NCI-H2196 (cell line): Measurements from ENCODE around the gene ARFGAP2.

ENCODE experiments used
- DNase-seq: peaks from one replicate; lab custom pipeline; 2025; ENCODE audit not compliant: unreplicated experiment; lab: John Stamatoyannopoulos, UW

ARFGAP2 gene

DNA sequence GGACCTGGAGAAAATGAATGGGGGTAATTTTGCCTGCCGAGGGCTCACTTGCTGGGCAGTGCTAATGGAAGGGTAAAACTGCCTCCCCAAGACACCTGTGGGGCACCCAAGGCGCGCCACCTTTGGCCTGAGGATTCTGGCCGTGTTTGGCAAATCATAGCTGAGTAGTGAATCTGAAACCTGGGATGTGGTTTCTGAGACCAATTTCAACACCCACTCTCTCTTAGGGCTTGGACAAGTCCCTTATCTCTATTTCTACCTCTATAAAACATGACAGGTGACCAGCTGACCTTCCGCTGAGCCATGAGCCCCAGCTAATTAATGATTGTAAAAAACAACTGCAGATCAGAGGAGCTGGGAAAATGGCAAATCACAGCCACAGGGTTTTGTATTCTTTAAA is 11.0 kb upstream of the ARFGAP2 start:
- no peak for DNase-seq

DNA sequence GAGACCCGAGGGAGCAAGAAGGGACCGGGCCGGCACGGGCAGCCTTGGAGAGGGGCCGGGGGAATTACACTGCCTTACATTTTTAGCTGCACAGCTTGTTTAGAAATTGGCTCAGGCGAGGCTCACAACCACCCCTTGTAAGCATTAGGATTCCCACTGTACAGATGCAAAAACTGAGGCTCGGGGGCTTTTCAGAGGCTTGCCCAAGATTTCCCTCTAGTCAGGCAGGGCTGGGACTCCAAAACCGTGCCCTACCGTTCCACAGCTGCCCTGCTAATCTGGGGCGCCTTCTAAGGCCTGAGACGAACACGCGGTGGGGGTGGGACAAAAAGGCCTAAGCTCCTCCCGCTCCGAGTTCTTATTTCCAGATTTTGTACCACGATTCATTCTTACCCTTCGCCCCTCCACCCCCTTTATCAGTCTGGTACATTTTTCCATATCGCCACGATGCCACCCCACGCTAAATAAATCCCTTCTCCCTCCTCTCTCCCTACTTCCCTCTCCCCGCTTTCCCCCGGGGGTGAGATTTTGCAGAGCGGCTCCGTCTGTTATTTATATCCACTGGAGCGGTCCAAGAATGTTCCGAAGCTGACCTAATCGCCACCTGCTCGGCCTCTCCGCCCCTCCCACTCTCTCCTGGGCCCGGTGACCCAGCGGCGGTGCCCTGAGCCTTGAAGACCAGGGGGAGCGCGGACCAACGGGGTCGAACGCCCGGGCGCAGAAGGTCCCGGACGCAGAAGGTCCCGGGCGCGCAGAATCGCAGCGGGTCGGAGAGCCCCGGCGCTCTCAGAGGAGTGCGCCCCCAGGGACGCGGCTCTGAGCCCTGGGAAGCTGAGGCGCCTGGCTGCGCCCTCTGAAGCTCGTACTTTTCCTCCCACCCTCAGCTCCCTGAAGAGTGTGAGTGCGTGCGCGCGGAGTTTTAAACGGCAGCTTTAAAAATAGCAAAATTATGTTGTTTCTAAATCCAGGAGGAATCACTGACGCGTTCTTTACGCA is 10.3 kb upstream of the ARFGAP2 start:
- DNase-seq = no peak

DNA sequence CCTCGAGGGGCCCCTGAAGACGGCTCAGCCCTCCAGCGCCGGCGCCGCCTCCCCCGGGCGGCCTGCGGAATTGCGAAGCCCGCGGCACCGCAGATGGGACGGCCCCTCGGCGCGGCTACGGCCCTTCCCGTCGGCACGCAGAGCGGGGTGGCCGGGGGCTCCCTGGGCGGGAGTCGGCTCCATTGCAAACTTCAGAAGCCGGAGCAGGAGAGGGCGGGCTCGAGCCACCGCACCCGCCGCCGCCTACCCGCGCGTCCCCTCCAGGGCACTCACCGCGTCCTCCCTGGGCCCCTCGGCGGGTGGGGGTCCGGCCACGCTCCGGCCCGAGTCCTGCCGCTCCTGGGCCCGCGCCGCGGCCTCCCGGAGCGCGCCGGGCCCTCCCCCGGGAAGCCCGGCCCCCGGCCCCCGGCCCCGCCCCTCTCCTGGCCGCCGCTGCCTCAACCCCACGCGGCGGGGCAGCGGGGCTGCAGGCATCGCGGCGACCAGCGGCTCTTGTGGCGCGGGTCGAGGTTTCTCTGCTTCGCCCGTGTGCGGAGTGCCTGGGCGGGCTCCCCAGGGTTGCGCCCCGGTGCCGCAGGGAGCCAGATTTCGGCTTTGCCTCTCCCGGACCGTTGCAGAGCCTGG is 9.5 kb upstream of the ARFGAP2 start, which contains the start of gene PACSIN3:
TSS of gene PACSIN3 (minus strand) at position 359 of the 624 bp plus-strand sequence. CDS start 3,707 bp downstream, outside the sequence.
- peak; percentile 42 for DNase-seq

DNA sequence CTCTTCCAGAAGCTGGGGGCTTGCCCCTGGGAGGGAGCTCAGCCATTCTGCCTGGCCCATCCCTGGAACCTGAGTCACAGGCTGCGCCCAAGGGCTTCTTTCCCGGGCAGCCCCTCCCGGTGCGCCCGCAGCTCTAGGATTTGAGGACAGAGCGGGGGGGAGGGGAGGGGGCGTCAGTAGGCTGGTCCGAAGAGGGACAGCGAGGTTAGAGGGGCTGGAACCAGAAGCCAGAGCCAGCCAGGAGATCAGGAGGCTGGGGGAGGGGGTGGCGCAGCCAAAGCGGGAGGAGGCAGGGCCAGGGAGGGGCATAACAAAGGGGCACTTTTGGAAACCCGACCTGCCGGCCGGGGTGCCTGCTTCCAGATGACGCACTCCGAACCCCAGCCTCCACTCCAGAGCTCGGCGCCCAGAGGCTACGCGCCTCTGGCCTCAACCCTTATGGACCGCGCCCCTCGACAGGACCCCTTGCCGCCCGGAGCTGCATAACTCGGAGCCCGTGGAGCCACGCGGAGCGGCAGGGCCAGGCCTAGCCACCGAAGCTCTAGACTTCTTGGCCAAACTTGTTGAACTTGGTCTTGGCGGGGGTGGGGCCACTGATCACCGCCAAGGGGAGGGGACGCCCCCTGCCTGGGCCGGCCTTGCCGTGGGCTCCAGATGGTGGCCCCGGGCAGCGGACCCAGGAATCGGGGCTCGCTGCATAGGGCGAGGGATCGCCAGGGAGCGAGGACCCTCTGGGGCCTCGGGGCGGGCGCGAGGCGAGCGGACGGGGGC is 8.8 kb upstream of the ARFGAP2 start:
- DNase-seq = peak; percentile 30

DNA sequence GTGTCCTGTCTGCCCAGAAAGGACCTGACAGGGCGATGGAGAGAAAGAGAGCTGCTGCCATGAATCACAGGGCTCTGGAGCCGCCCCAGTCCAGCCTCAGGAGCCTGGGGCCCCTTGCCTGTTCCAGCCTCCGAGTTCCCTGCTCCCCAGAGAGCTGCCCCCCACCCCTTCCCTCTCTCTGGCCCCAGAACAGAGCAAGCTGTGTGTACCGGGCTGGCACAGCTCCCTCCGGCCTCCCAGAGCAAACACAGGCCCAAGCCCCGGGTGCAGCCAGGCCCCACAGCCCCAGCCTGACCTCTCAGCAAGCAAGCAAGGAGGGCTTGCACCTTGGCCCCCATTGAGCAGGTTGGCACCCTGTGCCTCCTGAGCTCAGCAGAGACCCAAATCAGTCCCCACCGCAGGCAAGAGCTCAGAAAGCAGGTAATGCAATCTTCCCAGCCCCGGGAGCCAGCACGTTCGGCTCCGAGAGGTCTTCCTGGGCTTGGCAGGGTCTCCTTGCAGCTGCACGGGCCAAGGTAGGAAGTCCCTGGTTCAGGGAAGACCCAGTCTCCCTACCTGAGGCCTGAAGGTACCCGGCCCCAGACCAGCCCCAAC is 8.1 kb upstream of the ARFGAP2 start:
- no peak for DNase-seq

DNA sequence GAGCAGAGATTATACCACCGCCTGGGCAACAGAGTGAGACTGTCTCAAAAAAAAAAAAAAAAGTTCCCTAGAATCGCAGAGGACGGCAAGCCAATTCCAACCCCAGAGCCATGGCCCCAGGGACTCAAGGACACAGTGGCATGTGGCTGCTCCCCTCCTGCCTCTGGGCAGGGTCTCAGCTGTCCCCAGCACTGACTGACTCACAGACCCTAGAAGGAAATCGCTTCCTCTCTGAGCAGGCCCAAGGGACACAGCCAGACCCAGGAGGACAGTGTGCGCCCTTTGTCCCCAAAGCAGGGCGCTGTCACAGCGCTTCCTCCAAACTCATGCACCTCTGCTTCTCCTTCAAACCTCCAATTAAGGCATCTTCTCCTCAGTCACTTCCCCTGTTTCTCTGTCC is 7.3 kb upstream of the ARFGAP2 start:
- no peak for DNase-seq

DNA sequence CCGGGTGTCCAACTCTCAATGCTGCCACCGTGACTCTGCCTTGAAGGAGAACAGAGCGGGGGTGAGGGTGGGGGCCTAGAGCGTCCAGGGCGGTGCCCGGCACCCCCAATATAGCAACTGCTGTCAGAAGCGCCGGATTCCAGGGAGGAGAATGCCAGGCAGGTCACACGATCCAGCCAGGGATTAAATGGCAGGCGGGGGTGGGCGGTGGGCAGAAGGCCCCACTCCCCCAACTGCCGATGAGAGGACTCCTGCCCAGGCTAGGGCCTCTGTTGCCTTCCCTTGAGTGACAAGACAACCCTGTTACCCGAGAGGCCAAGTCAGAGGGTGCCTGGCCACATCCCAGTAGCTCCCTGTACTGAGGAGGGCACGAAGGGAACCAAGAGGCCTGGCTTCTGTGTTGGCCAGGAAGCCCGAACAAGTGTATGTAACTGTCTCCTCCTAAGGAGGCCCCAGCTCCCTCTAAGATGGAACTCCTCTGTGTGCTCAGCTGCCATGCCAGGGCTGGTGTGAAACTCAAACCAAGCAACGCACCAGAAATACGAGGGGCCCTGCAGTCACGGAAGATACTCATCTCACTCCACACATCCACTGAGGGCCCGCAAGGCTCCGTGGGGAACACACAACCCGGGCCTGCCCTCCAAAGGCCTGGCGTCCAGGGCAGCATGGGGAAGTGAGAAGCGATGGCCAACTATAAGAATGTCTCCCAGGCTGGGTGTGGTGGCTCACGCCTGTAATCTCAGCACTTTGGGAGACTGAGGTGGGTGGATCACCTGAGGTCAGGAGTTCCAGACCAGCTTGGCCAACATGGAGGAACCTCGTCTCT is 6.6 kb upstream of the ARFGAP2 start:
- DNase-seq = no peak

DNA sequence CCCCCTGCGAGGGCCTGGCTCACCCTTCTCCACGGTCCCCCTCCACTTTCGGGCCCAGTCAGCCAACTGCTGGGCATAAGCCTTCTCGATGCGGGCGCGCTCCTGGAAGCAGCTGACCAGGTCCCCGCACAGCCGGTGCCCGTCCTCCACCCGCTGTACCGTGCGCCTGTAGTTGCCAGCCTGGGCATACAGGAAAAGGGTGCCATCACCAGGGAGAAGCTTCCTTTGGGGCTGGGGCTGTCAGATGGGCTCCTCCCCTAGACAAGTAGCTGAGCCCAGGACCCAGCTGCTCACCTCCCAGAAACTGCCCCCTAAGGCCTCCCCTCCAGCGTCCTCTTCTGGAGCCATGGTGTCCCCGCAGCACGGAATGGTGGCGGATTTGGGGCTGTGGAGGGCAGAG is 5.7 kb upstream of the ARFGAP2 start:
- DNase-seq = no peak

DNA sequence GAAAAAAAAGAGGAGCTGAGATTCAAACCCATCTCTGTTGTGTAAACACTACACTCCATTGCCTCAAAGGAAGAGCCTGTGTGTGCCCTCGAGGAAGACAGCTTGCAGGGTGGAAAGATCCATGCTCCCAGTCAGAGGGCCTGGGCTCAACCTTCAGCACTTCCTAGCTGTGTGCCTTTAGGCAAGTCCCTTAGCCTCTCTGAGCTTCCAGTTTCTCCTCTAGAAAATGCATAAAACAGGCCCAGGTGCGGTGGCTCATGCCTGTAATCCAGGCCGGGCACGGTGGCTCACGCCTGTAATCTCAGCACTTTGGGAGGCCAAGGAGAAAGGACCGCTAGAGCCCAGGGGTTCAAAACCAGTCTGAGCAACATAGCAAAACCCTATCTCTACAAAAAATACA is 4.6 kb upstream of the ARFGAP2 start:
- DNase-seq = no peak

DNA sequence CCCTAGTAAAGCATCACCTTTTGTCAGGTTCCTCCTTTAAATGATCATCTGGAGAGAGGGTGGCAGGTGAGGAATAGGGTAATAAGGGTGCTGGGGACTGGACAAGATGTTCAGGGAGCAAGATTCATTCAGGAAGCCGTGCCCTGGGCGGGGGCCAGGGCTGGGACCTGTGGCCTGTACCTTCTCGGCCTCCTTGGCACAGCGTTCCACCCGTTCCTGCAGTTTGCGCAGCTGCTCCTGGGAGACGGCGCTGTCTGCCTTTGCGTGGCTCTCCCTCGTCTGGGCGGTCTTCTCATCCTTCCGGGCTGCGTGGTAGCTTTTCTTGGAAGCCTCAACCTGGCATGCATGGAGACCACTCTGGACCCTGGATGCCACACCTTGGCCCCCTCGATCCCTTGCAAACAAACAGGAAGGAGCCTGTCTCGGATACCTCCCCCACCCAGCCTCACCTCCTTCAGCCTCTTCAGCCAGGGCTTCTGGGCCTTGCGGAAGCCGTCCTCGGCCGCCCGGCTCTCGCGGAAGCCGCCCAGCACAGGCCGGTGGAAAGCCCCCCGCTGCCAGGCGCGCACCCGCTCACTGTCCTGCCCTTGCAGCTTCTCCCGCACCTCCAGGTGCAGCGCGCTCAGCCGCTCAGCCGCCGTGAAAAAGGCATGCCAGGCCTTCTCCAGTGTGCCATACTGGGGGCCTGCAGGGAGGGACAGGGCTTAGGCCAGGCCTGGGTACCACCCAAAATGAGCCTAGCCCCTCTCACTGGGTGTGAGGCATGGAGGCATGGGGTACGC is 3.5 kb upstream of the ARFGAP2 start:
- DNase-seq = no peak

DNA sequence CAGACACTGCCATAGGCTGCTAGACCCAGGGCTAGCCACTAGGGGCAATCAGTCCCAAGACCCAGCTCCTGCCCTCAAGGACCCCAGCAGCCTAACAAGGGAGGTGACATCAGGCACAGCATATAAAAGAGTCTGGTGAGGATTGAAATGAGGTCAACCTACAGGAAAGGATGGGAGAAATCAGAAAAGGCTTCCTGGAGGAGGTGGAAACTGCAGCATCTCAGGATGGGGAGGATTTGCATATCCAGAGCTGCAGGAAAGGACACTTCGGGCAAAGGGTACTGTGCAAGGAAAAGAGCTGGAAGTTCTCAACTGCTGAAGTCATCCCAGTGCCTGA is 2.9 kb upstream of the ARFGAP2 start:
- peak; percentile 43 for DNase-seq

DNA sequence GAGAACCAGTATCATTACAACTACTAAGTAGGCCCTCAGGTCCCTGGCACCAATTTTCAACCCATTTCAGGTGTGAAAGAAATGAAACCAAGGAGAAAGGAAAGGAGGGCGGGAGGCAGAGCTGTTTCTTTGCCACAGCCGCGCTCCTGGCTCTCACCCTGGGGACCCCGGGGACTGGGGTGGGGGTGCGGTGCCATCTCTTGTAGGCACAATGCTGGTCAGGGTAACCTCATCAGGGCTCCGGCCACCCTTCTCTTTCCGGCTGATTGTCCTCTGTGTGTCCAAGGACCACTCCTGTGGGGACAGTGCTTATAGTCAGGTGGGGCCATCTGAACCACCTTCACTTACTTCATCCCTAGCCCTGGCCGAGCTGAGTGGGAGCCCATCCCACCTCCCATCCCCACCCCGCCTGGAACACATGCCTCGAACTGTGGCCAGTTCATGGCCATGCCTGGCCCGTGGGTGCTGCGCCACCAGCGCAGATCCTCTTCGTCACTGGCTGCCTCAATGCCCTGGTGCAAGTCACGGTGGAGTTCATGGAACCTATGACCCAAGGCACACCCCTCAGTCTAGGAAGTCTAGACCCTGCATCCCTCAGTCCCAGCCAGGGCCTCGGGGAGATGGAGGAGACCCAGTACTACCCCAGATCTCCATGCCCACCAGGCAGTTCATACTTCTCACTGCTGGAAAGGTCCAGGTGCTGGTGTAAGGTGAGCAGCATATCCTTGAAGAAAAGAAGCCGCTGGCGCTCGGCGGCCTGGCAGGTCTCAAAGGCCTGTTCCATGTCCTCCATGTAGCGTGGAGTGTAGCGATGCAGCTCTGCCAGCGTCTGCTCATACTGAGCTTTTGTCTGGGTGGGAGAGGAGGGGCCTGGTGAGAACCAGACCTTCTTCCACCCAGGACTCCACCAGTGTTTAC is 2.3 kb upstream of the ARFGAP2 start:
- DNase-seq = no peak

DNA sequence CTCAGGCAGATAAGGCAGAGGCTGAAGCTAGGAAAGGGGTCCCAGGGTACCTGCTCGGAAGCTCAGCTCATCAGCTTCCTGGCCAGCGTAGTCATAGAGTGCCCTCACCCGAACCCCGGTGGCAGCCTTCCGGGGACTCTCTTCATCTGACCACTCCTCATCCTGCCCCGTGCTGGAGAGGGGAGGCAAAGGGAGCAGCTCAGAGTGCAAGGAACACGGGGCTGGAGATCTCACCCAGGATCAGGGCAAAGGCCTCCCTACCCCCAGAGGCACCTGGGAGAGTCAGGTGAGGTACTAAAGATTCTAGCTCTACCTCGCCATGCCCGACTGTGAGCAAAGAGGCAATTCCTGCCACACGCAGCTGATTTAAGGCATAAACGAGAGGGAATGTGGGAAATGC is 1.6 kb upstream of the ARFGAP2 start:
- DNase-seq = no peak

DNA sequence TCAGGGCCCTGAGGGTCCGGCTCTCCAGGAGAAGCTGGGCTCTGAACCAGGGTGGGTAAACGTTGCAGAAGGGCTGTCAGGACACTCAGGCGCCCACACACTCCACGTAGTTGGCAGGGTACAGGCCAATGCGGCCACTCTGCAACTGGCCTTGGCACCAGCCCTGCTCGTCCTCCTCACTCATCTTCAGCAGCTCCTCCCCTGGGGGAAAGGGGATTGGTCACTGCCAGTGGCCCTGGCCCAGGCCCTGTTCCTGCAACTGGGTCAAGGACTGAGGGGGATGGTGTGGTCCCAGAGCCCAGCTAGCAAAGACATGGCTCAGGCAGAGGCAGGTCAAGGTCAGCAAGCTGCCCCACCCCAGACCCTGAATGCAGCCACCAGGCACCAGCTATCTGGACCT is 1.2 kb upstream of the ARFGAP2 start:
- no peak for DNase-seq

DNA sequence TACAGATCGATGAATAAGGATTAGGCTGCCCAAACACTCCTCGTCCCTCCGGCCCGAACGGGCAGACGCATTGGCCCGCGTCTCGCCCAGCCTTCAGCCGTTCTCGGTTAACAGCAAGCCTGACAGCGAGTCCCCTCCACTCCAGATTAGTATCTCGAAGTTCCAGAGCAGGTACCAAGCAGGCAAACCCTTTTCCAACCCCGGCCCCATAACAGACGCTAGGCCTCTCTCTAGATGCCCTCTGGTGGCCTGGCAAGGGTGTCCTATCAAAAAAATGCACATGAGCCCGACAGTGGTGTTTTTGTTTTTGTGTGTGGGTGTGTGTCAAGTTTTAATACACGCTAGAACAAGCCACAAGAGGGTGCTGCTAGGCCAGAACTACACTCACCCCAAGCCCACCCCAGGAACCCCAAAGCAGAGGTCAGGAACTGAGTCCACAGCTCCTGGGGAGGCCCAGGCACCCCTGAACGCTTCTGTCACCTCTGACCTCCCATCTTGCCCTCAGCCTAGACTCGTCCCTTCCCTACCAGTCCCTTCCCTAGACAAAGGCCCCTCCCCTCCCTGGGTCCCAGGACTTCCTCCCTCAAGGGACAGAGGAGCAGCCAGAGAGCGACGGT is 658 bp upstream of the ARFGAP2 start:
- DNase-seq = peak; percentile 78

DNA sequence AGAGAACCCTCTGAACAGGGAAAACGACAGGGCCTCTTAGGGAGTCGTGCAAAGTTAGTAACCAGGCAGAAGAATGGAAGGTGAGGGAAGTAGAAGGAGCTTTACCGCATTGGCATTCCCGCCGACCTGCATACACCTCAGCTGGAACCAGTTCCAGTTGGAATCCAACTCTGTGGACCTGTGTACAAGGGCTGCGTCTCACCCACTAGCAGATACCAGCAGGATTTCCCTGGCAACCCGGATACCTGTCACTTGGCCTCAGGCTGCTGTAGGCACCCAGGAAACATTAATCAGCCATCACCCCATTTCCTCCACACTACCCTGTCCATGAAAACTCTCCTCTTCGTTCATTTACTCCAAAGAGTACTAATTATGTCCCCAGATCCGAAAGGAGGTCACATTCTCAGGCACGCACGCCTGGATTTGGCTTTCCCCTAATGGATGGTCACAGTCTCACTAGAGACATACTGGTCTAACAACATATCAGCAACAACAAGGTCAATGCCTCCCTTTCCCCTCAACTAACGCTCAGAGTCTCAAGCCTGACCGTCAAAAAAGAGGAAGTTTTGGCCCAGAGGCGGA is 842 bp downstream of the ARFGAP2 start:
- no peak for DNase-seq

DNA sequence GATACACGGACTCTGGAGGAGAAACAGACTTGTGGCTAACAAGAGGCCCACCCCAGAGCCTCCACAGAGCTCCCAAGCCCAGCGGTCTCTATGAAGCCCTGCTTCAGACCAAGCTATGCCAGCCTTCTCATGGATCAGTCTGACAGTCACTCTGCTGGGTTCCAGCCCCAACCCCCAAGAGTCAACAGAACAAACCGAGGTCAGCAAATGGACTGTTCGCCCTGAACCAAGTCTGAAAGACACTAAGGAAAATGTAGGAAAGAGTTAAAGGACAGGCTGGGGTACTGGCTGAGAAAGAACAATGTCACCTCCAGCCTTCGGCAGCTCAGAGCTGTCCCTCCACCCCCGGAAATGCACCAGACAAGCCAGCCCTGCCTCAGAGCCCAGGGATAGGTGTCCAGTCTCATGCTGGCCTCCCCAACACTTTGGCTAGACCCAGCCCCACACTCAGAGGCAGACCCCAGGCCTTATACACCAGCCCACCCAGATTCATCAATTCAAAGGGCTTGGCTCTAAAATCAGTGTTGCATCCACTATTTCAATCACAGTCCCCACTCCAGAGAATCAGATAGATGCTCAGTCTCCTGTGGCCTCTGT is 3.8 kb downstream of the ARFGAP2 start:
- no peak for DNase-seq
